ENCODE data around the gene PSD.

The PSD gene

GRCh38 chr10:102438374-102438773 lies 19.8 kb upstream of the PSD start:
- DNase-seq: no peak

GRCh38 chr10:102437515-102437914 lies 18.9 kb upstream of the PSD start:
- no peak for DNase-seq

- no peak for DNase-seq
Observed at GRCh38 chr10:102436312-102436711, 17.7 kb upstream of the PSD start.

GRCh38 chr10:102435529-102436233 lies 17.1 kb upstream of the PSD start:
- no peak for DNase-seq

- no peak for DNase-seq
Observed at GRCh38 chr10:102435133-102435497, 16.5 kb upstream of the PSD start.

- no peak for DNase-seq
Observed at GRCh38 chr10:102434394-102435132, 16.0 kb upstream of the PSD start.

GRCh38 chr10:102433619-102434046 lies 15.0 kb upstream of the PSD start:
- DNase-seq: no peak

GRCh38 chr10:102432162-102432950 lies 13.8 kb upstream of the PSD start, which contains the start of gene CUEDC2:
TSS of gene CUEDC2 (minus strand) at chr10:102432574. CDS start at chr10:102425188, 7,386 bp downstream.
- peak; percentile 93 for DNase-seq

- DNase-seq: no peak
Observed at GRCh38 chr10:102431452-102432124, 13.0 kb upstream of the PSD start.

- DNase-seq: no peak
Observed at GRCh38 chr10:102429468-102429867, 10.9 kb upstream of the PSD start.

GRCh38 chr10:102426803-102427287 lies 8.3 kb upstream of the PSD start:
- no peak for DNase-seq

GRCh38 chr10:102425444-102425843 lies 6.9 kb upstream of the PSD start:
- DNase-seq: no peak

GRCh38 chr10:102424916-102425315 lies 6.3 kb upstream of the PSD start:
- DNase-seq: no peak

GRCh38 chr10:102424145-102424544 lies 5.6 kb upstream of the PSD start:
- no peak for DNase-seq

GRCh38 chr10:102423372-102423968 lies 4.9 kb upstream of the PSD start:
- no peak for DNase-seq

- DNase-seq: peak; percentile 8
Observed at GRCh38 chr10:102422545-102423129, 4.1 kb upstream of the PSD start.

- no peak for DNase-seq
Observed at GRCh38 chr10:102421757-102422512, 3.4 kb upstream of the PSD start.

- DNase-seq: no peak
Observed at GRCh38 chr10:102421507-102421756, 2.8 kb upstream of the PSD start.

GRCh38 chr10:102420714-102421506 lies 2.3 kb upstream of the PSD start, which contains the start of gene FBXL15:
TSS of gene FBXL15 (plus strand) at chr10:102420836. CDS start at chr10:102421130, 294 bp downstream.
- DNase-seq: peak; percentile 91

GRCh38 chr10:102420181-102420713 lies 1.7 kb upstream of the PSD start:
- DNase-seq: no peak

Data from DMS153 (cell line).